DND-41 (cell line): ENCODE measurements around the gene GOLGA8R.
"Not testable (repeated sequence)": the region's sequence is repeated elsewhere in the genome, so short reads cannot be mapped to it uniquely, and the experiment has no call there.

Experiments
- CTCF ChIP-seq: IDR thresholded peaks from 2 replicates; pipeline ENCODE4 v1.5.1; 2012; ENCODE audit warnings: borderline replicate concordance, low read length, moderate library complexity, mild to moderate bottlenecking; ENCODE audit not compliant: poor library complexity, severe bottlenecking; ENCODE audit errors: extremely low read depth
- EZH2 ChIP-seq: IDR thresholded peaks from 3 replicates; pipeline ENCODE4 v1.6.1; 2012; ENCODE audit warnings: borderline replicate concordance, low read depth, mild to moderate bottlenecking, moderate library complexity, low read length, inconsistent platforms; ENCODE audit not compliant: severe bottlenecking

- not testable (repeated sequence) for TF ChIP-seq CTCF, EZH2
Observed at GRCh38 chr15:30376375-30377081, 37.5 kb downstream of the GOLGA8R start.
